Measurements from ENCODE around the gene SBF2.

DNA sequence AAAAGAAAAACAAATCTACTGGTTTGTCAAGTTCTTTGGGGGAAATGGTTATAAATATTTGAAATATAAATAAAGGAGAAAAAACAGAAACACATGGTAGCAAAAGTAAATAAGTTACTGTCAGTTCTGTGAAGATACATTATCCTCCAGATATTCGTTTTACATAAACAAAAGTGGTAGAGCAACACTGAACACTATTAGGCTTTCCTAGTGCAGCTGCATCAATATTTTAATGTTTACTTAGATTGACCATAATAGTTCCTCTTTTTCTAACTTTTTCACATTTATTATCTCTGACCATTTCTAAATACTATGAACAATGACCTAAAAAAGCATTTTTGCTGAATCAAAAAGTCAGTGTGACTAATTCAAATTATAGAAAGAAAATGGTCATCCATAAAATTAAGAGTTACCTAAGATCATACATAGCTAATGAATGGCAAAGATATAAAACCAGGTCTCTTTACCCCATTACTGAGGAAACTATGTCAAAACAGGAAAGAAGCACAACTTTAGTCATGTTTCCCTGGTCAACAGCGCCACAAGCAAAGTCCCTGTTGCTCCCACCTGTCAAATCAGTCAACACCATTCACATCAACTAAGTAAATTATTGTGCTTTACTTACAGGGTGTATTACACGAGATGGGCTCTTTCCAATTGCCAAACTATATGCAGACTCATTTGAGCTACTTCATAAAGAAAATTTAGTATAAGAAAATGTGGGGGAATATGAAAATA, 38.5 kb downstream of the SBF2 start:
- TF ChIP-seq, protein P1, sequence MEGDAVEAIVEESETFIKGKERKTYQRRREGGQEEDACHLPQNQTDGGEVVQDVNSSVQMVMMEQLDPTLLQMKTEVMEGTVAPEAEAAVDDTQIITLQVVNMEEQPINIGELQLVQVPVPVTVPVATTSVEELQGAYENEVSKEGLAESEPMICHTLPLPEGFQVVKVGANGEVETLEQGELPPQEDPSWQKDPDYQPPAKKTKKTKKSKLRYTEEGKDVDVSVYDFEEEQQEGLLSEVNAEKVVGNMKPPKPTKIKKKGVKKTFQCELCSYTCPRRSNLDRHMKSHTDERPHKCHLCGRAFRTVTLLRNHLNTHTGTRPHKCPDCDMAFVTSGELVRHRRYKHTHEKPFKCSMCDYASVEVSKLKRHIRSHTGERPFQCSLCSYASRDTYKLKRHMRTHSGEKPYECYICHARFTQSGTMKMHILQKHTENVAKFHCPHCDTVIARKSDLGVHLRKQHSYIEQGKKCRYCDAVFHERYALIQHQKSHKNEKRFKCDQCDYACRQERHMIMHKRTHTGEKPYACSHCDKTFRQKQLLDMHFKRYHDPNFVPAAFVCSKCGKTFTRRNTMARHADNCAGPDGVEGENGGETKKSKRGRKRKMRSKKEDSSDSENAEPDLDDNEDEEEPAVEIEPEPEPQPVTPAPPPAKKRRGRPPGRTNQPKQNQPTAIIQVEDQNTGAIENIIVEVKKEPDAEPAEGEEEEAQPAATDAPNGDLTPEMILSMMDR (IDR thresholded peaks at IDR 0.05; ENCODE audit: low read depth, low read length): no peak
- no peak for TF ChIP-seq EZH2phosphoT487 (IDR thresholded peaks at IDR 0.05; ENCODE audit: low read depth)
